ENCODE data around the gene TIMM8A.

TIMM8A gene

DNA sequence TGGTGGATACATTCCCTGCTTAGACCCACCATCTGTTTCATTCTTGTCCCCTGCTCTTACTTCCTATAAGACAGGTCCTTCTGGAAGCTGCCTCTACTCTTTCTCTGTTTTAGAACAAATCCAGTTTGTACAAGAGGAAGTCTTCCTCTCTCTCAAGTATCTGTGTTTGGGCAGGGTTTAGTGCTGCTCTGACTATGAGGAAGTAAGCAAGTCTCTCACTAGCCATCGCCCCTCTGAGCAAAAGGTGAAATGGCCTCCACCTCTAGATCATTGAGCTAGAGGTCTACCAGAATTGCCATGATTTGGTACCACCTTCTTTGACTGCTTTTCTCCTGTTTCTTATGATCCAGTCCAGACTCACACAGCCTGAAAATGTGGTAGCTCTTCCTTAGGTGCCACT, 29.0 kb upstream of the TIMM8A start:
- Histone ChIP-seq H2AFZ (ENCODE audit: insufficient read depth, low read length, poor library complexity) (no peak overlapping the region), H3K9me3 (ENCODE audit: insufficient read depth, low read depth, low read length) (no peaks in the 10 kb centered on the region), H3K27me3 (ENCODE audit: insufficient read depth, low read length) (no peaks in the 10 kb centered on the region), H4K12ac (ENCODE audit: low read depth, low read length) (no peak overlapping the region), H3K4me2 (ENCODE audit: low read length) (no peak overlapping the region), H3K4me1 (ENCODE audit: control insufficient read depth in 1 of 2, insufficient read depth in 2 of 2, low read length in 2 of 2) (no peaks in the 10 kb centered on the region), H3K79me2 (ENCODE audit: control insufficient read depth, insufficient read depth, low read length, poor library complexity) (no peaks in the 10 kb centered on the region), H3K9ac (ENCODE audit: low read length) (no peak overlapping the region), H4K91ac (ENCODE audit: low read depth, low read length) (no peak overlapping the region), H3K4ac (ENCODE audit: low read depth, low read length) (no peak overlapping the region), H4K8ac (ENCODE audit: low read depth, low read length) (no peak overlapping the region), H2BK5ac (ENCODE audit: low read depth, low read length, poor library complexity) (no peak overlapping the region), H2BK12ac (ENCODE audit: low read length) (no peak overlapping the region), H2AK5ac (ENCODE audit: low read length) (no peak overlapping the region), H3K27ac (ENCODE audit: low read depth, low read length) (no peak overlapping the region), H3K79me1 (ENCODE audit: low read length) (no peaks in the 10 kb centered on the region), H3K4me3 (ENCODE audit: low read depth, low read length) (no peak overlapping the region), H3K14ac (ENCODE audit: low read length) (no peak overlapping the region), H3K23ac (ENCODE audit: low read length) (no peak overlapping the region), H3K18ac (ENCODE audit: low read length) (no peak overlapping the region), H2BK120ac (ENCODE audit: insufficient read depth, low read length, poor library complexity) (no peak overlapping the region), H3K36me3 (ENCODE audit: control insufficient read depth in 1 of 2, insufficient read depth in 2 of 2, low read length in 2 of 2) (no peaks in the 10 kb centered on the region)
- no peak for DNase-seq
- WGBS (ENCODE audit: extremely low coverage, insufficient coverage, insufficient read length), result no CpG with 5 or more reads among the region's 1 CpG

DNA sequence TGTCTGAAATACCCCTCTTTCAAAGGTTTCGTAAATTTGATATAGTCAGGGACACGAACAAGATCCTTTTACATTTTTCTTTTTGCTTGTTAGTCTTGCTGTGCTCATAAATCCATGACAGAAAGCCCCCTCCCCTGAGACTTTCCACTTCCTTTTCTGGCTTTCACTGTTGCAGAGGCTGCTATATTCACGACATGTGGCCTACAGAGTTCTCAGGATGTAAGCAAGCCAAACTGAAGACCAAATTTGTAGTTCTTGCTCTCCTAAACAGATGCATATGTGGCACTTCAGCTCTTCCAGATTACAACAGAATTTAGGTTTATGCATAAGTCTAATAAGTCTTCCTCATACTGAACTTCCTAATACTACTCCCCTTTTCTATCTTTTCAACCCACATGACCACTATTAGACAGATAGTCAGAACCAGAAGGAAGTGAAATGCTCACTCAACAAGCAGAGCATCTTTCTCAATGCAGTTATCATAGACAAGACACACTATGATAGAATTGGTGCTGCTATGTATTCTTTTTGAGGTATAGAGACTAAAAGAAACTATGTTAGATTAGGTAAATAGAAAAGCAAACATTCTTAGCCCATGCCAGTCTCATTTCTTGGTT, 22.5 kb upstream of the TIMM8A start:
- no CpG with 5 or more reads among the region's 3 CpGs for WGBS (ENCODE audit: extremely low coverage, insufficient coverage, insufficient read length)
- Histone ChIP-seq H3K27ac (ENCODE audit: low read depth, low read length) (no peak overlapping the region), H2BK120ac (ENCODE audit: insufficient read depth, low read length, poor library complexity) (no peak overlapping the region), H4K8ac (ENCODE audit: low read depth, low read length) (no peak overlapping the region), H2AK5ac (ENCODE audit: low read length) (no peak overlapping the region), H2BK5ac (ENCODE audit: low read depth, low read length, poor library complexity) (no peak overlapping the region), H3K4me2 (ENCODE audit: low read length) (no peak overlapping the region), H3K4ac (ENCODE audit: low read depth, low read length) (no peak overlapping the region), H3K23ac (ENCODE audit: low read length) (no peak overlapping the region), H4K91ac (ENCODE audit: low read depth, low read length) (no peak overlapping the region), H3K79me2 (ENCODE audit: control insufficient read depth, insufficient read depth, low read length, poor library complexity) (no peaks in the 10 kb centered on the region), H3K27me3 (ENCODE audit: insufficient read depth, low read length) (no peaks in the 10 kb centered on the region), H3K79me1 (ENCODE audit: low read length) (no peaks in the 10 kb centered on the region), H3K4me3 (ENCODE audit: low read depth, low read length) (no peak overlapping the region), H3K14ac (ENCODE audit: low read length) (no peak overlapping the region), H3K9ac (ENCODE audit: low read length) (no peak overlapping the region), H3K9me3 (ENCODE audit: insufficient read depth, low read depth, low read length) (no peaks in the 10 kb centered on the region), H3K4me1 (ENCODE audit: control insufficient read depth in 1 of 2, insufficient read depth in 2 of 2, low read length in 2 of 2) (no peaks in the 10 kb centered on the region), H3K36me3 (ENCODE audit: control insufficient read depth in 1 of 2, insufficient read depth in 2 of 2, low read length in 2 of 2) (no peaks in the 10 kb centered on the region), H4K12ac (ENCODE audit: low read depth, low read length) (no peak overlapping the region), H2AFZ (ENCODE audit: insufficient read depth, low read length, poor library complexity) (no peak overlapping the region), H2BK12ac (ENCODE audit: low read length) (no peak overlapping the region), H3K18ac (ENCODE audit: low read length) (no peak overlapping the region)
- no peak for DNase-seq

DNA sequence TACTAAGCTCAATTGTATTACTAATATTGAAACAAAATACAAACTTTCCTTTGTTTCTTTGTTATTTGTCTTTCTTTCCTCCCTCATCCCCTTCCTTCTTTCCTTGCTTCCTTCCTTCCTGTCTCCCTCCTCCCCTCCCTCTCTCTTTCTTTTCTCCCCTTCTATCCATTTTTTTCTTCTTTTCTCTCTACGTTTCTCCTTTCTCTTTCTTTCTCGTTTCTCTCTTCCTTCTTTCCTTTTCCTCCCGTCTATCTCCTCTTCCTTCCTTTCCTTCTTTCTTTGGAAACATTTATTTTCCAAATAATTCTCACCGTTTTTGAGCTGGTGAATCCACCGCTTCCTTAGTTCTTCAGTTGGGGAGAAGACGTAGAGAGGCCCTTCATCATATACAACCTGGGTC, 21.1 kb upstream of the TIMM8A start:
- H3K9ac ChIP-seq (ENCODE audit: low read length), result no peak overlapping the region
- H3K27me3 ChIP-seq (ENCODE audit: insufficient read depth, low read length), result no peaks in the 10 kb centered on the region
- H2BK5ac ChIP-seq (ENCODE audit: low read depth, low read length, poor library complexity), result no peak overlapping the region
- no peaks in the 10 kb centered on the region for H3K4me1 ChIP-seq (ENCODE audit: control insufficient read depth in 1 of 2, insufficient read depth in 2 of 2, low read length in 2 of 2)
- no peaks in the 10 kb centered on the region for H3K79me2 ChIP-seq (ENCODE audit: control insufficient read depth, insufficient read depth, low read length, poor library complexity)
- no peak overlapping the region for H2BK120ac ChIP-seq (ENCODE audit: insufficient read depth, low read length, poor library complexity)
- H3K18ac ChIP-seq (ENCODE audit: low read length), result no peak overlapping the region
- WGBS (ENCODE audit: extremely low coverage, insufficient coverage, insufficient read length), result 98% methylated on average over 3 of the region's 6 CpGs
- no peak for DNase-seq
- no peak overlapping the region for H2AFZ ChIP-seq (ENCODE audit: insufficient read depth, low read length, poor library complexity)
- no peaks in the 10 kb centered on the region for H3K79me1 ChIP-seq (ENCODE audit: low read length)
- H3K4ac ChIP-seq (ENCODE audit: low read depth, low read length), result no peak overlapping the region
- H3K36me3 ChIP-seq (ENCODE audit: control insufficient read depth in 1 of 2, insufficient read depth in 2 of 2, low read length in 2 of 2), result no peaks in the 10 kb centered on the region
- no peak overlapping the region for H3K4me2 ChIP-seq (ENCODE audit: low read length)
- no peak overlapping the region for H4K12ac ChIP-seq (ENCODE audit: low read depth, low read length)
- H3K4me3 ChIP-seq (ENCODE audit: low read depth, low read length), result no peak overlapping the region
- H3K14ac ChIP-seq (ENCODE audit: low read length), result no peak overlapping the region
- no peak overlapping the region for H2BK12ac ChIP-seq (ENCODE audit: low read length)
- no peak overlapping the region for H3K27ac ChIP-seq (ENCODE audit: low read depth, low read length)
- H3K23ac ChIP-seq (ENCODE audit: low read length), result no peak overlapping the region
- H2AK5ac ChIP-seq (ENCODE audit: low read length), result no peak overlapping the region
- H3K9me3 ChIP-seq (ENCODE audit: insufficient read depth, low read depth, low read length), result no peaks in the 10 kb centered on the region
- no peak overlapping the region for H4K91ac ChIP-seq (ENCODE audit: low read depth, low read length)
- no peak overlapping the region for H4K8ac ChIP-seq (ENCODE audit: low read depth, low read length)

DNA sequence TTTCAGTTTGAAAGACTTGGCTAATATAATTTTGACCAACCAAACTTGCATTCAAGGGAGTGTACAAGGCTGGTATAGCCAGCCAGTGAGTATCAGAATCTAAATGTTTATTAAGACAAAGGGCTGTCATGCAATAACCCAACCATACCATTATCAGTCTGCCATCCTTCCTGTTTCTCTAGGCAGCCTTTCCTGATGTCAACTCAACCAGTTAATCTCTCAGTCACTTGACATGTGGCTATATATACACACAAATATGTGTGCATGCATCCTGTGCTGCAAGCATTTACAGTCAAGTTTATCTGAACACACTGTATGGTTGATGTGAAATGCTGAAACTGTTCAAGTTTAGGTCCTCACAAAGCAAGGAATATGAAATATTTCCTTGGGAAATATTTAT, 20.3 kb upstream of the TIMM8A start:
- no peak overlapping the region for H3K4me2 ChIP-seq (ENCODE audit: low read length)
- no peak overlapping the region for H3K9ac ChIP-seq (ENCODE audit: low read length)
- no peak overlapping the region for H4K91ac ChIP-seq (ENCODE audit: low read depth, low read length)
- H4K12ac ChIP-seq (ENCODE audit: low read depth, low read length), result no peak overlapping the region
- H3K27ac ChIP-seq (ENCODE audit: low read depth, low read length), result no peak overlapping the region
- H2AFZ ChIP-seq (ENCODE audit: insufficient read depth, low read length, poor library complexity), result no peak overlapping the region
- H3K36me3 ChIP-seq (ENCODE audit: control insufficient read depth in 1 of 2, insufficient read depth in 2 of 2, low read length in 2 of 2), result no peaks in the 10 kb centered on the region
- H3K23ac ChIP-seq (ENCODE audit: low read length), result no peak overlapping the region
- no peak overlapping the region for H2AK5ac ChIP-seq (ENCODE audit: low read length)
- no peaks in the 10 kb centered on the region for H3K79me1 ChIP-seq (ENCODE audit: low read length)
- H4K8ac ChIP-seq (ENCODE audit: low read depth, low read length), result no peak overlapping the region
- no peak overlapping the region for H3K4me3 ChIP-seq (ENCODE audit: low read depth, low read length)
- no peak overlapping the region for H3K4ac ChIP-seq (ENCODE audit: low read depth, low read length)
- H3K9me3 ChIP-seq (ENCODE audit: insufficient read depth, low read depth, low read length), result no peaks in the 10 kb centered on the region
- H3K79me2 ChIP-seq (ENCODE audit: control insufficient read depth, insufficient read depth, low read length, poor library complexity), result no peaks in the 10 kb centered on the region
- H3K18ac ChIP-seq (ENCODE audit: low read length), result no peak overlapping the region
- no peak overlapping the region for H2BK5ac ChIP-seq (ENCODE audit: low read depth, low read length, poor library complexity)
- no peak overlapping the region for H3K14ac ChIP-seq (ENCODE audit: low read length)
- H2BK12ac ChIP-seq (ENCODE audit: low read length), result no peak overlapping the region
- DNase-seq, result no peak
- no peak overlapping the region for H2BK120ac ChIP-seq (ENCODE audit: insufficient read depth, low read length, poor library complexity)
- no peaks in the 10 kb centered on the region for H3K4me1 ChIP-seq (ENCODE audit: control insufficient read depth in 1 of 2, insufficient read depth in 2 of 2, low read length in 2 of 2)
- no peaks in the 10 kb centered on the region for H3K27me3 ChIP-seq (ENCODE audit: insufficient read depth, low read length)

Data from trophoblast cell (in vitro differentiated cells and primary cell).